HG02981 (cell line): ENCODE data around the gene PIK3R4.

Source experiments
- ATAC-seq: cut with Tn5 transposase; IDR thresholded peaks from one replicate; pipeline ENCODE4 v1.9.1; 2021; ENCODE audit warnings: mild to moderate bottlenecking, moderate library complexity; ENCODE audit not compliant: unreplicated experiment

The PIK3R4 gene

DNA sequence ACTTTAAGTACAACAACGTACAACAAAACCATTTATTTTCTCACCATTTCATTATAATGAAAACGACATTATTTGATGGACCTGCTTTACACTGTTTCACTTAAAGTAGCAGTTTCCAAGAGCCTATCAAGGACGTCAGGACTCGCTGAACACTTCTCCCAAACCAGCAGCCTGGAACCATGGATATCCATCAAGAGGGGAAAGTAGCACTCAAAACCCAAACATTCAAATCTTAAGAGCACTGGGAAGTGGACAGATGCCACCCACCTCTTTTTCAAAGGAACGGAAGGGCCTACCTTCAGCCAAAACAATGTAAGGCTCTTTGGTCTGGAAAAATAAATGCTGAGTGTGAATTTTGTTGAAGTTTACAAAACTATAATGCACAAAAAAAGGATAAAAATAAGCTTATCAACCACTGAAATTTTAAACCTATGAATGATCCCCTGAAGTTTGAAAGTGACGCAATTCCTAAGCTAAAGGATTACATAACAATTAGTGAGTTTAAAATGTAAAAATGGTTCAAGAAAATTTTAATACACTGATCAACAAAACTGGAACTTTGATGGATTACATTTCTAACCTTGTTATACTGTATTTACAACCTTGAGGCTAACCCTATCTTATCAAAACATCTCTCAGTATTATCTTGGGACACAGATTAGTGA is 4.6 kb downstream of the PIK3R4 start:
- no peak for ATAC-seq

DNA sequence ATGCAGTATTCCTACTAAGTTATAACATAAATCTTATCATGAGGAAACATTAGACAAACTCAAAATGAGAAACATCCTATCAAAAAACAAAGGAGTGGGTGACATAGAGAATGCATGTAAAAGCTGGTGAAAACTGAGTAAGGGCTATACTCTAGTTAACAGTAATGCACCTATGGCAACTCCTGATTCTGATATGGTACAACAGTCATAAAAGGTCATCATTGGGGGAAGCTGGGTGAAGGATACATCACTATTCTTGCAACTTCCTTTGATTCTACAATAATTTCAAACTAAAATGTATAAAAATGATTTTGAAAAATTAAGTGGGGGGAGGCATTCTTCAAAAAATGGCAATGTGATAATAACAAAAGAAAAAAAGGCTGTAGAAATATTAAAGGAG is 6.8 kb downstream of the PIK3R4 start:
- no peak for ATAC-seq

DNA sequence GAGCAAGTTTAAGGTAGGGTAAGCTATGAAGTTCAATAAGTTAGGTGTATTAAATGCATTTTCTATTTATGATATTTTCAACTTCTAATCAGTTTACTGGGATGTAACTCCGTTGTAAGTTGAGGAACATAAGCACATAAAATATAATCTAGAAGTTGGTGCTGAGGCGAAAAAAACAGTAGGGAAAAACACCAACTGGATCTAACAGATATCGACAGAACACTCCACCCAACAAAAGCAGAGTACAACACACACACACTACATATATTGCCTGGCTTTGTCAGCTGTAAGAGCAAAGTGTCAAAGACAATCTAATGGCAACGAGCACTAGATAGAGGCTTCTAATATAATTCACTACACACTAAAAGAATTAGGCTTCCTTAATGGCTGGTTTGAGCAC is 8.4 kb downstream of the PIK3R4 start:
- ATAC-seq: no peak

DNA sequence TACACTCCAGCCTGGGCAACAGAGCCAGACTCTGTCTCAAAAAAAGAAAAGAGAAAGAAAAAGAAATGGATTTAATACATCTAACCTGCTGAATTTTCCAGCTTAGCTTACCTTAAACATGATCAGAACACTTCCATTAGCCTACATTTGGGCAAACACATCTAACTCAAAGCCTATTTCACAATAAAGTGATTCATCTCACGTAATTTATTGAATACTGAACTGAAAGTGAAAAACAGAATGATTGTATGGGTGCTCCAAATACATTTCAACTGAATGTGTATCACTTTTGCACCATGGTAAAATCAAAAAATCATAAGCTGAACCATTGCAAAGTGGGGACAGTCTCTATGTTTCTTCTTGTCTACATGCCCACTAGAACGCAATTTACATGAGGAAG is 9.0 kb downstream of the PIK3R4 start:
- ATAC-seq: no peak

DNA sequence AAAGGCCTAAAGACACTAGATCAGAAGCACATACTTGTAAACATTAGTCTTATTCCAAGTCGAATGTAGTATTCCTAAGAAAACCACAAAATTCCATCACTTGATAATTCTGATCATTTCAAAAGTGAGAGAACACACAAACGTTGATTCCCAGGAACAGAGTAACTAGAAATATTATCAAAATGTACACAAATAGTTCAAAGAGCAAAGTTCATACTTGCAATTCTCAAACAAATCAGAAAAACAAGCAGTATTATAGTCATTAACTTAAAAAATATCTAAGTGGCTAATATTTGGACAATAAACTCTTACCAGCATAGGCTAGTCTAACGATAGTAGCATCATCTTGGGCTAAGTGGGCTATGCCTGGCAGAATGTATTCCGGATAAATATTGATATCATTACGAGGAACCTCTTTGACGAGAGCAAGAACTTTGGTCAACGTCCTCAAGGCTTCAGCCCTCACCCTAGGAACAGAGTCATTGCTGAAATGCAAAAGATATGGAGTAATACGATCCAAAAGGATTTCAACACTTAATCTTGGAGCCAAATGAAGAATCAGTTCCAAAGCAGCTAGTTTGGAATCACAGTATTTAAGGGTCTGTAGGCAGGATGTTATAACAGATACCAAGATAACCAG is 13.3 kb downstream of the PIK3R4 start:
- ATAC-seq: no peak

DNA sequence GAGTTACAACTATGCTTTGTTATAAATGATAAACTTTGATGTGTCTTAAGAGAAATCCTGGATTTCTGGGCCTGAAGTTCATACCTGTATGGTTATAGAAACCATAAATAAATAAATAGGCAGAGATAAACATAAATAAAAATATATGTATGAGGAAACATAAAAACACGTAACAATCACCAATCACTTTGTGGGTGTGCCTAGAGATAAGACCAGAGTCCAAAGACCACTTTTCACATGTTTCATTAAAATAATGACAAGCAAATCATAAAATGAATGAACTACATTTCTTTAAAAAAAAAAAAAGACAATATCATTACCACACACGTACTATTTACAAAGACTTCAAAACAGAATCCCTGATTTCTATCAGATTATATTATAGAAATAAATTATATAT is 14.1 kb downstream of the PIK3R4 start:
- ATAC-seq: no peak

DNA sequence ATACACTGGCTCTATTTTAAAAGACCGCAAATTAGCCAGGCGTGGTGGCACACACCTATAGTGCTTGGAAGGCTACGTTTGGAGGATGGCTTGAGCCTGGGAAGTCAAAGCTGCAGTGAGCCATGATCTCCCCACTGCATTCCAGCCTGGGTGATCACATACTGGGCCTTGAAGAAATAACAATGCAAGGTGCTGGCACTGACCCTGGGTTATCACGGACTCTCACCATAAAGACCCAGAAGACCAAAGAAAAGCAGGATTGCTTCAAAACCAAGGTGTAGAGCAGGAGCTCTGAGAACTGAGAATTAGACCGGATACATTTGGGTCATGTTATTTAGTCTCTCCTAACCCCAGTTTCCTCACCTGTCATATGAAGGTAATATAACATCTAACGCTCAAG is 14.8 kb downstream of the PIK3R4 start:
- no peak for ATAC-seq

DNA sequence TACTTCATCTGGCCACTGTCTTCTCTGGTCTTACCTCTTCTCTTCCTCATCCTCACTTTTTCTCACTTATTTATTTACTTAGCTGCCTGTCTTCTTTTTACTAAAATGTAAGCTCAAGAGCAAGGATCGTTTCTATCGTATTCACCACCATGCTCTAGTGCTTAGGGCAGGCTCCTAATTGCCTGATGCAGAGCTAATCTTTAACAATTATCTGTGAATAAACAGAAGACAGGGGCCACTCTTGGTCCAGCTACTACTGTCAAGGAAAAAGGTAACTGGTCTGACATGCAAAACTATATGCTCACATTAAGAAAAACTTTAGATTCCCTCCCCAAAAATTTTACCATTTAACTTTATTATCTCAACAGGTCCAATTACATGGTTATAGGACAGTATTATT is 17.5 kb downstream of the PIK3R4 start:
- no peak for ATAC-seq

DNA sequence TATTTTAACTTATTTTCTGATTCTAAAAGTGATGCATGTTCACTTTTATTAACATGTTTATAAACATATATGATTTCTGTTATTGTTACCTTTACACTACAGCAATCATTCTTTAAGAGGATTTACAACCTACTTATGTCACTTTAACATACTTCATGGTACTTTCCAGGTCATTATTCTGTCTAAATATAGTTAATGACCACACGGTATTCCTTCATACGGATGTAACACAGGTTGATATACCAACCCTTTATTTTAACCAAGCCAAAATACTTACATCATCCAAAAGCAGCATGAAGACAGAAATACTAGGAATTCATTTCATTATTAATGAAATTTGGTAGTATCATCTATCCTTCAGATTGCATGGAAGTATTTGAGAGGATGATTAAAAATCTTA is 18.6 kb downstream of the PIK3R4 start:
- no peak for ATAC-seq

DNA sequence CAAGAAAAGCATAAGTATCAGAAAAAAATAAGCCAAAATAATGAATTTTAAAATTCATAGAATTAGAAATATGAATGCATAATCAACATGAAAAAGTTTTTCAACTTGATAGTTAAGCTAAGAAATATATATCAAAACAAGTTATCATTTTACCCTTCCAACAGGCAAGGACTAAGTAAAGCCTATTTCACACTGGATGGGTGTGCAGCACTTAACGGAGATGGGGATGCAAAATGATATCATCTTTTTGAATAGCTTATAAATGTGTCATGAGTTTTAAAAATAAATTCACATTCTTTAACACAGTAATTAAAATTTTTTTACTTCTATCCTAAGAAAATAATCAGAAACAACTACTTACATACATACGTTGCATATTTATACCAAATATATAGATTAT is 20.9 kb downstream of the PIK3R4 start:
- ATAC-seq: no peak

DNA sequence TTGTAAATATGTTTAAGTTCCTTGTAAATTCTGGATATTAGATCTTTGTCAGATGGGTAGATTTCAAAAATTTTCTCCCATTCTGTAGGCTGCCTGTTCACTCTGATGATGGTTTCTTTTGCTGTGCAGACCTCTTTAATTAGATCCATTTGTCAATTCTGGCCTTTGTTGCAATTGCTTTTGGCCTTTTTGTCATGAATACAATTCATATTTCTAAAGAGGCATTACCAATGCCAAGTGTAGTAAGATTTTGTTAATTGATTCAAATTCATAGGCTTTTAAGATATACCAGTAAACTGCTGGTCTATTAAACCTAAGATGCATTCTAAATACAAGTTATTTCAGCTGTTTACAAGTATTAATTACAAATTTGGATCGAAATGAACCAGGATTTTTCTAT is 31.0 kb downstream of the PIK3R4 start:
- no peak for ATAC-seq

DNA sequence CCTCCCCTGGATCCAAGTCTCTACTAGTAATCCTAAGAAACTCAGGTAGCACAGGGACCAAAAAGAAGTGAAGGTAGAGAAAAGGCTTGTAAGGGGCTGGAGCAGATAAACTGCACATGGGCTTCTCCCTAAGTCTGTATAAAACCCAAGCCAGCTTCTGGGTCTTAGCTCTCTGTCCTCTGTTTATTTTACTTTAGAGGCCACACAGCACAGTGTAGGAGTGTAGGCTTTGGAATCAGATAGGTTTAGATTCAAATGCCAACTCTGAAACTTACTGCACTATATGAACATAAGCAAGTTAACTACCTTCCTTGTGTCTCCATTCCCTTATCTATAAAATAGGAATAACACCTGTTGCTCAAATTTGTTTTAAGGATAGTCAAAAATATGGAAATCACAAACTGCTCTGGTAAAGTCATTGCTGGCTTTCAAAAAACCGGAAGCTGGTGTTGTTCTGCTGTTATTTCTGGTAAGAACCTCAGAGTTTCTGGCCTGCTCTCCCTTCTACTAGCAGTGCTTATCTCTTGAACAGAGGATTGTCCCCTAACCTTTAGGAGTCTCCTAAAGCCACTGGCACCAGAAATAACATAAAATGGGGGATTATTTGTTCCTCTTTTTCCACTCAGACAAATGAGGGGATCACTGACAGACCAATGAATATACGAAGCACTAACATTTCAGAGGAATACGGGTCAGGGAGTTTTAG is 33.8 kb downstream of the PIK3R4 start:
- no peak for ATAC-seq

DNA sequence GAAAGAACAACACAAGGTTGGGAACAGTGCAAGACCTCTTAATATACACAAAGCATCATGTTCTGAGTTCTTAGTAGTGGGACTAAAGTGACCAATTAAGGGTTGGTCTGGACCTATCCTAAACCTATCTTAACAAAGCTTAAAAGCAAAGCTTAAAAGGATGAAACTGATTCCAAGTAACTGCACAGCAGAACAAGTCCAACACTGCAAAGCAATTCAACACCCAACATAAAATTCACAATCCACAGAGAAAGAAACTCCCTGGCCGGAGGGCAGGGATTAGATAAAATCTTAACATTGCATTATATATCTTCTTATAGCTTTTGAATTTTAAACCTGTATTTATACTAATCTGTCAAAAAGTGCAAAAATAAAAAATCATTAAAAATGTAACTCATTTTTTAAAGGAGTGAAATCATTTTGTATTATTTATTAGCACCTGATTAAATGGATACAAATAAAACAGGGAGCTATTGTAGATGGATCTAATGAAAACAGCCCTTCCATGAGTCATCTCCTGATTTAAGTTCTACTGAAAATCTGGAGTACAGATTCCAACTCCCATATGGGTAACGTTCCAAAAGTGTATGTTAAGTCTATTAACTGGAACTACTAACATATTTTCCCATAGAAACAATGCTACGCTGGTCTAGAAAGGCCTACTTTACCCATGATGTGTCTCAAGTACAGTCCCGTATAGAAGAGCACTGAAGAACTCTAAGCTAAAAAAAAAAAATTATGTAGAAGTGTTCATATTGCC is 34.9 kb downstream of the PIK3R4 start:
- ATAC-seq: no peak

DNA sequence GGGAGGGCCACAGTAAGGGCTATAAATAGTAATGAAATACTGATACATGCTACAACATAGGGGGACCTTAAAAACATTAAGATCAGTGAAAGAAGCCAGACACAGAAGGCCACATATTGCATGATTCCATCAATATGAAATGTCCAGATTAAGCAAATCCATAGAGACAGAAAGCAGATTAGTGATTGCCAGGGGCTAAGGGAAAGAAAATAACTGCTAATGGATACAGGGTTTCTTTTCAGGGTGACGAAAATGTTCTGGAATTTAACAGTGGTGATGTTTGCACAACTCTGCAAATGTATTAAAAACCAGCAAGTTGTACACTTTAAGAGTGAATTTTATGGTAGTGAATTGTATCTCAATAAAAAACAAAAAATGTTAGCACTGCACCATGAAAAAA is 37.0 kb downstream of the PIK3R4 start:
- no peak for ATAC-seq

DNA sequence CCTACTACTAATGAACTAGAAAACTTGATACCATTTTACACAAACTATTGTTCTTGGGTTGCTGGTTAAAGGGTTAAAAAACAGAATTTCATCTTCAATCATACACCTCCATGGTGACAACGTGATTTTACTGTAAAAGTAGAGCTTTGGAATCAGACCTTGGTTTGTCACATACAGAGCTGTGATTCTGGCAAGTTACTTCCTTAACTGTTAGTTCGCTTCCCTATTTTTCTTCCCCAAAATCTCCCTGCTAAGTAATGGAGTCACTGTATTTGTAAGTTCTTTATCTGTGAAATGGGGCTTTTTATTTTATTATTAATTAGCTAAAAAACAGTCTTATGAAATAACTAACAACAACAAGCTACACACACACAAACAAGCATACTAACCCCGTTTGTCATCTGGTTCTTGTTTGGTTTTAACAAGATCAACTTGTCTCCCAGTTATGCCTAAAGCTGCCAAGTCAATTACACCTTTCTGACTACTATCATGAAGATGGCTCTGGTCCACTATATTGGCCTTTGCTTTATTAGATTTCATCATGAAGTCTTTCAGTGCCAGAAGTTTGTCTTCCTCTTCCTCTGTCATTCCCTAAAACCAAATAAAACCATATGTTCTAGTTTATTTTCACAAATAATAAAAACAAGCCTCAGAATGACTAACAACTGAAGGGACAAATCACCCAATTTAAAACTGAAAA is 38.6 kb downstream of the PIK3R4 start:
- no peak for ATAC-seq

DNA sequence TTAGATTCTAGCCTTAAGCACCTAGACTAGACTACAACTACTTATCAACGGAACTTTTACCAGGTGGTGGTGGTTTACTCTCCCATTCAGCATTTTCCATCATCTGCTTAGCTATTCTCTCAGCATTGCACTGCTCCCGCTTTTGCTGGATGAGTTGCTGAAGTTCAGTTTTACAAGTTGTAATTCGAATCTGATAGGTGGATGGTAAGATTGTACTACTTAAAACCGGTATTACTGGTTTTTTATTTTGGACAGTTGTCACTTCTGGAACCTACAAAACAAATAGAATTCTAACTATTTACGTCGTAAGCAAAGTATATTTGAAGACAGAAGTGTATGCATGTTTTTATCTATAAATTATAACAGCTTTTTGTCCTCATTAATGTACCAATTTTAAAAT is 41.1 kb downstream of the PIK3R4 start:
- no peak for ATAC-seq

DNA sequence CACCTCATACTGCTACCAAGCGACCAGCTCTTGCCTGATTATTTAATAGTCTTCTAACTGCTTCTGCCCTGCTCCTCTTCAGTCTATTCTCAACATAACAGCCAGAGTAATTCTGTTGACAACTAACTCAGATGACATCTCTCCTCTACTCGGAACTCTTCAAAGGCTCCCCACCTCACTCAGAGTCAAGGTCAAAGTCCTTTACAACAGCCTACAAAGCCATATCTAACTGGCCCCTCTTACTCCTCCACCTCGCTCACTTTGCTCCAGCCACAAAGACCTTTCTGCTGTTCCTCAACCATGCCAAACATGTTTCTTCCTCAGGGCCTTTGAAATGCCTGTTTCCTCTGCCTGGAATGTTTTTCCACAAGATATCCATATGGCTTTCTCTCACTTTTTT is 43.6 kb downstream of the PIK3R4 start:
- ATAC-seq: no peak

DNA sequence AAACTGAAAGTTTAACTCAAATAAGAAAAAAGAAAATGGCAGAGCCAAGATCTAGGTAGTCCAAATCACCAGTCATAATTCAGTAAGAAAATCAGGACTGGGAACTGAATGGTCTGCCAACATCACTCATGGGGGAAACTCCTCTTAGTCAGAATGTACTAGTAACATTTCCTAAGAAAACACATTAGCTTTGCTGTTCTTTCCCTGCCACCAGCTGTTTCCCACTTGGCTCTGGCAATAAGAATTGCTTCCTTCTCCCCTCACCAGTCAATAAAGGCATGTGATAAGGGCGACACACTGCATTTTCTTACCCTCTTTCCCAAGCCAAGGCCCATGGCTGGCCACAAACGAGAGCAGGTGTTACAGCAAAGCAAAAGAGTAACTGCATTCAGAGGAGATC is 46.1 kb downstream of the PIK3R4 start:
- no peak for ATAC-seq

DNA sequence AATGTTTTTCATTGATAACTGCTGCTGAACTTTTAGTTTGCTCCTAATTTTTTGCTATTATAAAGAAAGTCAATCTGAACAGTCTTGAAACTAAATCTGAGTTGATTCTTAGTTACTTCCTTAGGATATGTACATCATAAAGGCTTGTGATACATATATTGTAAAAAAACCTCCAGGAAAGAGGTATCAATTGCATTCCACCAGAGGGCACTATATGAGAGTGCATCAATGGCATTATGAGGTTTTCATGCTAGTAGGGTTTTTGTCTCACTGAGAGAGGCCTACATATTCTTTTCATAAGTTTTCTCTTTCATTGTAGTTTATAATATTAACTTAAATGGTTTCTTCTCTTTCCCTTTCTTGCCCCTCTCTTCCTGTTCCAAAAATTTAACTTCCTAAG is 46.9 kb downstream of the PIK3R4 start:
- no peak for ATAC-seq

DNA sequence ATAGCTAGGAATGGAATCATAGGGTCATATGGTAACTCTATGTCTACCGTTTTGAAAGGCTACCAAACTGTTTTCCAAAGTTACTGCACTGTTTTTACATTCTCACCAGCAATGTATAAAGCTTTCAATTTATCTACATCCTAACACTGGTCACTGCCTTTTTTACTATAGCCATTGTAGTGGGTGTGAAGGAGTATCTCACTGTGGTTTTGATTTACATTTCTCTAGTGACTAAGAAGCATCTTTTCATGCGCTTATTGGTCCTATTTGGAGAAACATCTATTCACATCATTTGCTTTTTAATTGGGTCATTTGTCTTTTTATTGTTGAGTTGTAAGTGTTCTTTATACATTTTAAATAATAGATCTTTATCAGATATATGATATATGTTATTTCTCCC is 53.3 kb downstream of the PIK3R4 start:
- no peak for ATAC-seq

DNA sequence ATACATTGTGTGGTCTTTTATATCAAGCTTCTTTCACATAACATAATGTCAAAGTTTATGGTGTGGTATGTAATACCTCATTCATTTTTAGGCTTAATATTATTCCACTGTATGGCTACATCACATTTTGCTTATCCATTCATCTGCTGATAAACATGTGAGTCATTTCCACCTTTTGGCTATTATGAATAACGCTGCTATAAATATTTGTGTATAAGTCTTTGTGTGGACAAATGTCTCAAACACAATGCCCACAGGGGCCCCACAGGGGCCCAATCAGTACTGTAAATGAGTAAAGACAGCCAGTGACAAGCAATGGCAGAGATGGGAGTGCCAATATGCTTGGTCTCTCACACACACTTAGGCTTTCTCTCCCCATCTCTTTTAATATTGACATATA is 54.2 kb downstream of the PIK3R4 start:
- no peak for ATAC-seq
